DMS153 (cell line): Measurements from ENCODE around the gene POLG2.
"Not testable (repeated sequence)": the region's sequence is repeated elsewhere in the genome, so short reads cannot be mapped to it uniquely, and the experiment has no call there.

Experiments
- DNase-seq: peaks from one replicate; lab custom pipeline; 2025; lab: John Stamatoyannopoulos, UW

Gene POLG2

GRCh38 chr17:64439956-64440355, 56.9 kb downstream of the POLG2 start:
- no peak for DNase-seq

GRCh38 chr17:64439521-64439920, 57.3 kb downstream of the POLG2 start:
- not testable (repeated sequence) for DNase-seq

- DNase-seq: no peak
Observed at GRCh38 chr17:64437944-64438525, 58.8 kb downstream of the POLG2 start.

- DNase-seq: no peak
Observed at GRCh38 chr17:64431534-64431933, 65.3 kb downstream of the POLG2 start.

- not testable (repeated sequence) for DNase-seq
Observed at GRCh38 chr17:64430036-64430435, 66.8 kb downstream of the POLG2 start.

GRCh38 chr17:64428406-64428805, 68.4 kb downstream of the POLG2 start:
- no peak for DNase-seq
